Retinal pigment epithelial cell (primary cell): ENCODE data around the gene CCDC97.

Experiments
- DNase-seq: peaks from one replicate; pipeline ENCODE4 v3.0.0-alpha.2; 2010; ENCODE audit warnings: low read depth
- H3K4me3 ChIP-seq: 2 replicates; pipeline ENCODE4 v1.5.1; 2011; ENCODE audit warnings: mild to moderate bottlenecking, low read length, control low read depth, moderate library complexity
- CTCF ChIP-seq: conservative IDR thresholded peaks from 2 replicates; pipeline ENCODE4 v1.5.1; 2011; ENCODE audit warnings: low read depth, low read length, control low read depth, inconsistent platforms

CCDC97 gene

GRCh38 chr19:41330481-41330880, 20.5 kb downstream of the CCDC97 start:
- no peak overlapping the region for H3K4me3 ChIP-seq
- DNase-seq: no peak
- no peak for TF ChIP-seq CTCF

GRCh38 chr19:41330946-41331678, 21.1 kb downstream of the CCDC97 start:
- no peak overlapping the region for H3K4me3 ChIP-seq
- TF ChIP-seq CTCF: no peak
- DNase-seq: no peak

- no peak for TF ChIP-seq CTCF
- no peak overlapping the region for H3K4me3 ChIP-seq
- DNase-seq: no peak
Measured at GRCh38 chr19:41332000-41332399, 22.0 kb downstream of the CCDC97 start.

- no peak overlapping the region for H3K4me3 ChIP-seq
- no peak for TF ChIP-seq CTCF
Measured at GRCh38 chr19:41332468-41332867, 22.5 kb downstream of the CCDC97 start.

GRCh38 chr19:41334793-41335192, 24.8 kb downstream of the CCDC97 start:
- no peak for TF ChIP-seq CTCF
- DNase-seq: no peak
- no peak overlapping the region for H3K4me3 ChIP-seq

More at GRCh38 chr19:41332468-41332867, 22.5 kb downstream of the CCDC97 start:
- DNase-seq: no peak

- no peak overlapping the region for H3K4me3 ChIP-seq
- no peak for DNase-seq
- no peak for TF ChIP-seq CTCF
Measured at GRCh38 chr19:41335467-41335866, 25.5 kb downstream of the CCDC97 start.

- DNase-seq: no peak
- TF ChIP-seq CTCF: no peak
- H3K4me3 ChIP-seq: no peak overlapping the region
Measured at GRCh38 chr19:41339936-41340335, 30.0 kb downstream of the CCDC97 start.
